ENCODE data around the gene CADM2.
"Not testable (repeated sequence)": the region's sequence is repeated elsewhere in the genome, so short reads cannot be mapped to it uniquely, and the experiment has no call there.

The CADM2 gene

DNA sequence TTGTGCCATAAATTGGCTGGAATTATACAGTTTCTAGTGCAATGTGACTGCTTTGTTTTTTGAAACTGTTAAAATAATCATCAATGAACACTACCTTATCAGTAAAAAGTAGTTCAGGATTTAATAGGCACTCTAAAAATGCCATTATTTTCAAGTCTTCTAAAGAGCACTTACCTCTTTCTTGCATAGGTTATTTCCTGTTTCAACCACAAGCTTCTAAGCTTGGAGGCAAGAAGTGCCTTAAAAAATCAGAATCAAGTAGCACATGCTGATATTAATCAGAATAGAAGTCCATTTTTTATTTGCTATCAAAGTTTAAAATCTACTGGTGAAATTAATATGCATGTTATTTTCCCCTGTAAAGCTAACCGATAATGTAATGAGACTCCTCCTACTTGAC is 991.6 kb downstream of the CADM2 start:
- no peak for DNase-seq (ENCODE audit: low spot score)

DNA sequence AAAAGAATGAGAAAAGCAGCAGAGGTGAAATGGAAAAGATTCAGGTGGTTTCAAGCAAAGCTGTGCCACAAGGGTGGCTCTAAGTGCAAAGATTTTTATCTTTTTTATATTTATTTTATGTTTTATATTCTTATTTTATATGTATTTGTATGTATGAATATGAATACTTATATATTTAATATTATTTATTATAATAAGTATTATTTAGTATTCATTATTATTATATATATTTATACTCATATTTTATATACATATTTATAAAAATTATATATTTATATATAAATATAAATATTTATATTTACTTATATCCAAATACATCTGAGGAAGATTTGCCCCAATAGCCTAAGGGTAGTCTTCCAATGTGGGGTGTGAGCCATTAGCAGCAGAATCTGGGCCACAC is 1002.0 kb downstream of the CADM2 start:
- no peak for DNase-seq (ENCODE audit: low spot score)

DNA sequence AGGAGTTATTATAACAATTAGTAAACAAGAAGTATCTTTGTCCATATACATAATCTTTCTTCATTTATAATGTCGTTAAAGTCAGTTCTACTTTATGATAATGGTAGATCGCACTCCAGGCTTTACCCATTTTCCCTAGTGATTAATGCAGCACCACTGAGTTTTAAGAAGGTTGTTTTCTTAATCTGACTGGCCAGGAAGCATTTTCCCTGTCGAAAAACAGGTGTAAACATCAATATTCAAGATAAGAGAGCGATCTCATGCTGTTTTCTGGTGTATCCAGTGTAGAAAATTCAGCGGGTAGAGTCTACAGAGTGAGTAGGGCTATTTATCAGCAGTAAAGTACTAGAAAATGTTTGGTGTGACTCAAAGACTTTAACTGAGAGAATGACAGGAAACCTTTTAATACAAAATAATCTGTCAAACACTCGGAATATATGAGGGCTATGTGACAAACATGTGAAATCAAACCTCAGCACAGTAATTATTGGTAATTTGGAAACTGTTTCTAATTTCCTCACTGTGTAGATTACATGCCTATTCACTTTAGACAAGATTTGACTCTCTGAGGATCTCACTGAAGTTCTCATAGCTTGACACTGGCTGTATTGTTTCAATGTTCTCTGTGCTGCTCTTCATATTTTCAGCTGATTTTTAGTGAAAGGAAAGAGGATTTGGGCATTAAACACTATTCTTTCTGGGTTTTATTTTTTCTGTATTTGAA is 1019.0 kb downstream of the CADM2 start:
- no peak for DNase-seq (ENCODE audit: low spot score)

DNA sequence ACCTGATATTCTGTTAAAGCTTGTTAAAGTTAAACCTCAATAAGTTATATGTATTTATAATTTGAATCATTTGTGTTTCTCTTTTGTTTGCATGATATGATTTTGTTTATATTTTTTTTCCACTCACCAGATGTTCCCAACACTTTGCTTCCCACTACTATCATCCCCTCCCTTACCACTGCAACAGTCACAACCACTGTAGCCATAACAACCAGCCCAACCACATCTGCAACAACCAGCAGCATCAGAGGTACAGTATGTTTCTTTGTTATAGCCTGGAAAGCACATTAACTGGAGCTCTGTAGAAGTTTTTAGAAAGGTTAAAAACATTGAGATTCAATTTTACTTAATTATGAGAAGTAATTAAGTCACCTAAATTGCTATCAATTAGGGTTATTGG is 1020.2 kb downstream of the CADM2 start:
- DNase-seq (ENCODE audit: low spot score): no peak

DNA sequence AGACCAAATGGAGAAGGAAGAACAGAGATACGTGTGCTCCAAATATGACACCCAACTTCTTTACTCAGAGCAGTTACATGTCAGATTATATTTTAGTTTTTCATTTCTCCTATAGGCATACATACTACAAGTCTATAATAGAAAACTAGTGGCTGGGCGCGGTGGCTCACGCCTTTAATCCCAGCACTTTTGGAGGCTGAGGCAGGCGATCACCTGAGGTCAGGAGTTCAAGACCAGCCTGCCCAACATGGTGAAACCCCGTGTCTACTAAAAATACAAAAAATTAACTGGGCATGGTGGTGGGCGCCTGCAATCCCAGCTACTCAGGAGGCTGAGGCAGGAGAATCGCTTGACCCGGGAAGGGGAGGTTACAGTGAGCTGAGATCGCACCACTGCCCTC is 1030.8 kb downstream of the CADM2 start:
- not testable (repeated sequence) for DNase-seq (ENCODE audit: low spot score)

DNA sequence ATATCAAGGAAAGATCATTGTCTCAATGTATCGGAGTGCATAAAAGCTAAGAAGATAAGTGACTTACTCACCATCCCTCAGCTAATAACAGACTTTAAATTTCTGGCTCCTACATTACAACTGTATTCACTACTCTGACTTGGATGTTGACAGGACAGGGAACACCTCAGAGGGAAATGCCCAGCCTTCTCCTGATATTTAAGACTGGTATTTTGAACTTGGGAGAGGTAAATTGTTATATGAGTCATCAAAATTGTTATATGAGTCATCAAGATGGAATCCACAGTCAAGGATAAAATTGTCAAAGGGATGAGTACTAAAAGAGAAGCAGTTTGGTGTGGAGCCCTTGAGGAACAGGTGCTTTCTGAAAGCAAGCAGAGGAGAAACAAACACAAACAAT is 1070.8 kb downstream of the CADM2 start:
- no peak for DNase-seq (ENCODE audit: low spot score)

DNA sequence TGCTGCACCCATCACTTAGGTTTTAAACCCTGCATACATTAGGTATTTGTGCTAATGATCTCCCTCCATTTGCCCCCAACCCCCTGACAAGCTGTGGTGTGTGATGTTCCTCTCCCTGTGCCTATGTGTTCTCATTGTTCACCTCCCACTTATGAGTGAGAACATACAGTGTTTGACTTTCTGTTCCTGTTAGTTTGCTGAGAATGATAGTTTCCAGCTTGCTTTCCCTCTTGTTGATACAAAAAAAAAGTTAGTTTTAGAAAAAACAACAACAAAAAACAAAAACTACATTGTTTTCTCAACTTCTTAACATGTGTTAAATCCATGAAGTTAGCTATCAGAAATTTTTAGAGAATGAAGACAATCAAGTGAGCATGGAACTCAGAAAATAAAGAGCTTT is 1079.1 kb downstream of the CADM2 start:
- no peak for DNase-seq (ENCODE audit: low spot score)

DNA sequence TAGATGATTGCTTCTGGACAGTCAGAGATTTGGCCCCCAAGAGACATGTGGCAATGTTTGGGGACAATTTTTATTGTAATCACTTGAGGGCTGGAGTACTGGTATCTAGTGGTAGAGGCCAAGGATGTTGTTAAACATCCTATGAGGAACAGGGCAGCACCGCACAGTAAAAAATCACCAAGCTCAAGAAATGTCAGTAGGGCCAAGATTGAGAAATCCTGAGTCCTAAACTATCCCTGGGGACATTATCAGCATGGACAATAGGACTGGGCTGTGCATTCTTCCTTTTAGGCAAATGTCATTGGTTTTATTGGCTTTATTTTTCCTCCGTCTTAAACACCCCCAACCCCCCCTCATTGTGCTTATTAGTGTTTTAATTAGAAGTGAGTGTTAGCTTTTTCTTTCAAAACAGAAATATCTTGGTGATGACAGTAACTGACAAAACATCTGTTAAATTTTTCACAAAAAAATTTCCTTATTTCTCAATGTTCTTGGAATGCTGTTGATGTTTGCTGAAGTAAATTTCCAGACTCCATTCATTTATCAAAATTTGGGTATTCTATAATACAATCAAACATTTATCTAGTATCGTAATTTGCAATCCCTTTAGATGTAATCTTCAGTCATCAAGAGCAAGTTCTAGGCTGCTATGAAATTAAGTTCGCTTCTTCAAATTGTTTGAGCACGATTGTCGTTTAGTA is 1087.8 kb downstream of the CADM2 start:
- DNase-seq (ENCODE audit: low spot score): no peak

DNA sequence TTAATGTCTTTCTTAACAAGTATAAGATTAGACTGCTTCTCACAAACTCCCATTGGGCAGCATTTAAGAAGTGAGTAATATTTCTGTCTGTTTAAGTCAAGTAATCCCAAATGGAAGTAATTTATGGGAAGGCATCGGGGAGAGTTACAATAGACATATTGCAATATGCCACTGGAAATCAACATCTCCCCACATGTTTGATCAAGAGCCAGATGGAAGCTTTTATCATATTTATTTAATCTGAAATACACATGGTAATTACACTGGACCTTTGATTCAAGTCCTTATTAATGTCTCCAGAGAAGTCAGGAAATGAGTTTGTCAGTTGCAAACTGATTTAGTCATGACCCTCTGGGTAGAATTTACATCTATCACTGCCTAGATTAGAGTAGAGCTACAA is 1088.4 kb downstream of the CADM2 start:
- DNase-seq (ENCODE audit: low spot score): no peak

DNA sequence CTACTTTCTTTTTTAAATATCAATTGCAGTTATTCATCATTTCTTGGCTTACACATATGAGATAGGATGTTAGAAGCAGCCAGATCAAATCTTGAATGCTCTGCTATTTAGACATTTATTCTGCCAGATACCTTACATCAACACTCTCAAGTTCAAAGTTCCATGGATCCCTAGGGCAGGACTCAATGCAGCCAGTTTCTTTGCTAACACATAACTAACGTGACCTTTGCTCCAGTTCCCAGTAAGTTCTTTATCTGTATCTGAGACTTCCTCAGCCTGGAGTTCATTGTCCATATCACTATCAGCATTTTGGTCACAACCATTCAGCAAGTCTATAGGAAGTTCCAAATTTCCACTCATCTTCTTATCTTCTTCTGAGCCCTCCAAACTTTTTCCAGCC is 1092.3 kb downstream of the CADM2 start:
- no peak for DNase-seq (ENCODE audit: low spot score)

DNA sequence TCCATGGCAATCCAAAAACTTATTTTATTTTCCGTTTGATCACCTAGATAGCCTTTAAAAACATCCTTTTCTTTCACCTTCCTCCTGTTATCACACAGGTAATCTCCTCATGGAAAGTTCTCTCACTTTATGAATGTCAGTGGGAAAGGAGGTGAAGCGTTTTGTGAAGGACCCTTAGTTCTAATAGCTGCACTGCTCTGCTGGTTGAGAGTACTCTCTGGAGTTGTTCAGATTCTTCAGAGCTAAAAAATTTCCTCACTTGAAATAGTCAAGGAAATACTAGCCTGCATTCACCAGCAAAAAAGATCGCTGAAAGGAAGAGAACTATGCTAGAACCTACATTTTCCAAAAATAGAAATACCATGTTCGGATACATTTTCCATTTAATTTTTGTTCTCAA is 1097.2 kb downstream of the CADM2 start:
- DNase-seq (ENCODE audit: low spot score): no peak

DNA sequence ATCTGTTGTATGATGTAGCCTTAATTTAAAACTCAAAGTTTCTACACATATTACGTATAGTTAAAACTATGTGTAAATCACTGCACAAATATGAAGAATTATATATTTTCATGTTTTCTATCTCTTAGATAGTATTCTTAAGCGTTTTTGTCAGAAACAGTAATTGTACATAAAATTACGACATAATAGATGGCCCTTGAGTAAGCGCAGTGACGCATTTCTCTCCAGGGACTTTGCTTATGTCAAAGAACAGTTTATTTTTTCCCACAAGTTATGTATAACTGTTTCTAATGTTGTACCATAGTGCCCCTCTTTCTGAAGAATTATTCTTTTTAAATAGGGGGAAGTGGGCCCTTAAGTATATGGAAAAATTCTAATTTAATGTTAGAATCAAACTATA is 1098.2 kb downstream of the CADM2 start:
- DNase-seq (ENCODE audit: low spot score): no peak

DNA sequence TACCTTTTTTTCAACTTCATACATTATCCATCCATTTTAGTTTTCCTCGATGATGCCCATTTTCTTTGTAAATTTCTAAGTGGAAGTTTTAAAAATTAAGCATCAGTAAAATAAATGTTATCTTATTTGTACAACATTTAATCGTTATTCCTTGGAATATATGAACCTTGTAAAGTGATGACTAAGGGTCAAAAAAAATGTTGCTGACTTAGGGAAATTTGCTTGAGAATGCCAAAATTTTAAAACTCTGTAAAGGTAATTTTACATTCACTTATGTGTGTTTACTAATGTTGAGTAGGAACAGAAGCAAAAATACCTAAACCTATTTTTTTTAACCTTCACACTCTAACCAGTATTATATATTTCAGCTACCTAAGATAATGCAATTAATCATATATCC is 1115.0 kb downstream of the CADM2 start:
- no peak for DNase-seq (ENCODE audit: low spot score)

DNA sequence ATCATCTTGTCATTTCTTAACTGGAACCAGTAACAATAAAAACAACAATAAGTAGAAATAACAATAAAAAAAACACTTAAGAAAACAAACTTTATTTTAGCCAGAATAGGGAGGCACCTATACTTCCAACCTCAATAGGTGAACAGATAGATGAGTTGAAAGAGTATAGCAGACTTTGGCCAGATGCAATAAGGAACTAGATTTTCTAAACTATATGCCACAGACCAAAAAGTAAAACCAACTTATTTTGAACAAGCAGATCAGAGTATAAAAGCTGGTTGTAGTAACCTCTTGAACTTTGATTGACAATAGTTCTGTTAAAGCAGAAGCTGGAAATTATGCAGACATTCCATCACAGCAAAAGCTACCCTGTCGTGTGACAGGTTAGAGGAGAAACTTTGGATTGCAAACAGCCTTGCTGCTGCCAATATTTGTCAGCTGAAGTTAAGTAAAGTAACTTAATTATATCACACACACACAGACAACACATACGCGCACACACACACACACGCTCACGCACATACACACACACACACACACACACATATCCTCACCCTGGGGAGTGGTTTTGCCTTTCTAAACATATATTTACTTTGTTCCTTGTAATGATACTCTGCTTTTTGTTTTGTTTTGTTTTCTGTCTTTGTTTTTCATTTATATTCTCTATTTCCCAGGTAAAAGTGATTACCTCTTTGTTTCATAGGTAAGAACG is 1128.5 kb downstream of the CADM2 start:
- DNase-seq (ENCODE audit: low spot score): no peak

DNA sequence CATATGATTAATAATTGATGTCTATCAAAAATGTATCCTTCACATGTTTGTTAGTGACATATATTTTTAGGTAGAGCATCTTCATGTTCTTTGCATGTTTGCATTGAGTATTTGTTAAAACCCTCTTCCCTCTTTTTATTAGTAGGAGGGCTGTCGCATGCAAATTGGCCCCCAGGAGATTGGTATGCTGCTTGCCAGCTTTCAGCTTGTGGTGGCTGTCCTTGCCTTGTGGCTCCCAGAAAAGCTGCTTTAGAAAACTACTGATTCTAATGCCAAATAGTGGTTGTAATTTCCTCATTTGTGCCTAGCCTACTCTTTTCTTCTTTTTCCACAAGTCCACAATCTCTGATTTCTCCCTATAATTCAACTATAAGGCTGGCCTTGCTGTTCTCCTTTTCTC is 1145.4 kb downstream of the CADM2 start:
- DNase-seq (ENCODE audit: low spot score): no peak

DNA sequence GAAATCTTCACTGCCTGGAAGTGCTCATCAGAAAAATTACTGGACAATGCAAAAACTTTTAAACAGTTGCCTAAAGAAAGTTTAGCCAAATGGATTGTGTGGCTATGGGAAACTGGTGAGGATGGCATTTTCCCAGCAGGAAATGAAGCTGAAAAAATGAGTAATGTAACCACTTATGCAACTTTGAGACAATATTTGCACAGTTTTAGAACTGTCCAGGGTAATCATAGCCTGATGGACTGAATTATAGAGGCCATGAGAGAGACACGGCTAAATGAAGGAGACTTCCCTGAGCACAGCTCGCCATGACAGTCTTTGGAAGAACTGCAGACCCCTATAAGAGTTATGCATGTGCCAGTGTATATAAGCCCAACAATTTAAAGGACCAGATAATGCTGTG is 1150.6 kb downstream of the CADM2 start:
- no peak for DNase-seq (ENCODE audit: low spot score)
